K562 (cell line): ENCODE measurements around the gene INTS1. TPM values are rescaled to one million over a fixed set of nuclear protein-coding genes. Genes with fewer than 3 reads are reported as not detected.
A peak's percentile ranks its signal among the peaks of the same experiment; 100 is the strongest.

Experiments used
- ATAC-seq: fragments of 200-7000 bp; cut with Tn5 transposase; 3 replicates; pipeline ENCODE4 v1.9.1; 2020; ENCODE audit warnings: moderate library complexity
- BruUV-seq: library from RNA; stranded (reverse); fragments of 400-500 nt; replicated peaks from 2 replicates; lab custom pipeline; 2021; lab: Mats Ljungman, UMichigan
- CTCF ChIA-PET: fragments of 300-600 bp; formaldehyde crosslinking; extraction: SDS; loops from one replicate; lab custom pipeline; 2021; ENCODE audit warnings: low intra/inter-chr PET ratio; lab: Yijun Ruan, JAX
- POLR2A ChIA-PET: fragments of 300-600, 350-650 bp; sonication (Branson Sonifier 250); formaldehyde crosslinking; extraction: SDS; loops from one replicate; lab custom pipeline; 2021; ENCODE audit warnings: antibody characterized with exemption, inconsistent platforms; lab: Yijun Ruan, JAX
- DNase-seq, 4 experiments: peaks; one replicate each; pipeline versions ENCODE4 v3.0.0 to v3.0.0-alpha.2; 2011 to 2018; ENCODE audit warnings: low spot score in 3 of 4, mixed read lengths in 3 of 4; ENCODE audit errors: extremely low read depth in 1 of 4
- FAIRE-seq: peaks from 2 replicates; lab custom pipeline; 2011; peaks lifted over from hg19 to GRCh38; lab: Jason Lieb, UNC
- H2AFZ ChIP-seq: 2 replicates; pipeline ENCODE4 v1.6.0; 2011; ENCODE audit warnings: low read depth, low read length, control low read depth, inconsistent platforms
- H3K27ac ChIP-seq: fragments of 200-600 bp; 3 replicates; pipeline ENCODE4 v1.8.0; 2011; ENCODE audit warnings: low read depth, mild to moderate bottlenecking, control low read depth, inconsistent platforms, low read length, moderate library complexity, mixed read lengths; ENCODE audit errors: extremely low read depth
- H3K27me3 ChIP-seq, 2 experiments: fragments of 300-600 bp in 1 of 2; 2 replicates in 1 of 2; 3 replicates in 1 of 2; pipeline versions ENCODE4 v1.6.0 to v1.8.0; 2011; ENCODE audit warnings: inconsistent platforms in 2 of 2, low read length in 2 of 2, mild to moderate bottlenecking in 1 of 2, mixed read lengths in 1 of 2, moderate library complexity in 1 of 2; ENCODE audit not compliant: control insufficient read depth in 2 of 2, insufficient read depth in 2 of 2
- H3K36me3 ChIP-seq: fragments of 300-600 bp; 3 replicates; pipeline ENCODE4 v1.8.0; 2011; ENCODE audit warnings: mild to moderate bottlenecking, low read length, inconsistent platforms; ENCODE audit not compliant: control insufficient read depth, insufficient read depth
- H3K4me1 ChIP-seq, 2 experiments: fragments of 200-600 bp in 1 of 2; replicated peaks in 1 of 2; 2 replicates in 1 of 2; 3 replicates in 1 of 2; pipeline versions ENCODE4 v1.5.1 to v1.8.0; 2011; ENCODE audit warnings: inconsistent platforms in 2 of 2, low read length in 2 of 2, mild to moderate bottlenecking in 1 of 2, mixed read lengths in 1 of 2, moderate library complexity in 1 of 2; ENCODE audit not compliant: control insufficient read depth in 2 of 2, insufficient read depth in 2 of 2
- H3K4me2 ChIP-seq: 2 replicates; pipeline ENCODE4 v1.6.1; 2011; ENCODE audit warnings: low read length, control low read depth, inconsistent platforms, mixed read lengths; ENCODE audit not compliant: insufficient read depth
- H3K4me3 ChIP-seq: fragments of 200-600 bp; sonication (generic), shearing (Covaris generic); 2 replicates; pipeline ENCODE4 v1.5.1; 2016; ENCODE audit warnings: control low read depth, inconsistent platforms
- H3K79me2 ChIP-seq: fragments of 200-600 bp; 3 replicates; pipeline ENCODE4 v1.8.0; 2011; ENCODE audit warnings: low read length, inconsistent platforms; ENCODE audit not compliant: control insufficient read depth, insufficient read depth
- H3K9ac ChIP-seq, 2 experiments: 2 replicates each; pipeline versions ENCODE4 v1.6.0 to v1.6.1; 2011; ENCODE audit warnings: low read depth in 2 of 2, low read length in 2 of 2, control low read depth in 1 of 2, inconsistent platforms in 1 of 2, mild to moderate bottlenecking in 1 of 2, mixed read lengths in 1 of 2; ENCODE audit not compliant: insufficient read depth in 1 of 2
- H3K9me1 ChIP-seq: one replicate; pipeline ENCODE4 v1.6.0; 2011; ENCODE audit warnings: inconsistent platforms, mild to moderate bottlenecking, low read length, moderate library complexity; ENCODE audit not compliant: control insufficient read depth, insufficient read depth
- H3K9me3 ChIP-seq: replicated peaks from 2 replicates; pipeline ENCODE4 v1.5.1; 2011; ENCODE audit warnings: low read depth, low read length, inconsistent platforms; ENCODE audit not compliant: control insufficient read depth, insufficient read depth
- H4K20me1 ChIP-seq: replicated peaks from 2 replicates; pipeline ENCODE4 v1.6.1; 2011; ENCODE audit warnings: low read length, inconsistent platforms, mixed read lengths; ENCODE audit not compliant: control insufficient read depth, insufficient read depth
- BCOR ChIP-seq: fragments of 450-650 bp; IDR thresholded peaks from 2 replicates; pipeline ENCODE4 v1.6.1; 2016
- ILF3 ChIP-seq: fragments of 450-650 bp; IDR thresholded peaks from 2 replicates; pipeline ENCODE4 v1.6.1; 2018; ENCODE audit warnings: antibody characterized with exemption, mild to moderate bottlenecking, moderate library complexity, borderline replicate concordance
- JUND ChIP-seq, 2 experiments: IDR thresholded peaks; 2 replicates in 1 of 2; 3 replicates in 1 of 2; pipeline ENCODE4 v1.6.1; 2011; ENCODE audit warnings: borderline replicate concordance in 2 of 2, low read depth in 2 of 2, low read length in 2 of 2, improper control_type of control experiment in 1 of 2, missing biosample characterization in 1 of 2, missing genetic modification characterization in 1 of 2, missing genetic modification reagents in 1 of 2
- KDM1A ChIP-seq, 2 experiments: fragments of 450-650 bp; IDR thresholded peaks; 2 replicates each; pipeline ENCODE4 v1.6.1; 2016; ENCODE audit warnings: mild to moderate bottlenecking in 2 of 2
- ZKSCAN1 ChIP-seq: fragments of 150-350 bp; IDR thresholded peaks from 2 replicates; pipeline ENCODE4 v1.6.1; 2016; ENCODE audit warnings: low read depth, low read length
- ZNF121 ChIP-seq: sonication (generic); formaldehyde crosslinking; conservative IDR thresholded peaks from 2 replicates; pipeline ENCODE4 v1.8.0; 2022; ENCODE audit warnings: missing genetic modification reagents
- ZNF253 ChIP-seq: fragments of 250-450 bp; sonication (Bioruptor Pico); conservative IDR thresholded peaks from 2 replicates; pipeline ENCODE4 v1.6.1; 2021; ENCODE audit warnings: mild to moderate bottlenecking
- WGBS: fragments of 100-300 bp; shearing (Covaris generic); methylation state at CpG from one replicate; pipeline ENCODE4 v1.1.6; 2016; ENCODE audit warnings: low coverage, mixed read lengths; ENCODE audit not compliant: insufficient coverage; ENCODE audit errors: missing lambda C conversion rate; 5-methylcytosine and 5-hydroxymethylcytosine counted together
- in situ Hi-C: fragments of 300-500 bp; cut with MboI; formaldehyde crosslinking; loops from 4 replicates; pipeline ENCODE4 v1.15.0; 2018; ENCODE audit warnings: inconsistent platforms, mixed read lengths
- intact Hi-C: fragments of 100-400 bp; cut with micrococcal nuclease; formaldehyde crosslinking; loops from 2 replicates; pipeline ENCODE4 v1.14.2; 2022
- polyA plus RNA-seq, 8 experiments: library from polyadenylated mRNA; depleted of rRNA in 4 of 8; stranded (reverse) in 5 of 8; unstranded in 3 of 8; fragments of >200 nt; fragmentation: Nextera tagmentation in 2 of 8; fragmentation: Illumina TruSeq in 1 of 8; extraction: Ambion mirVana in 2 of 8; extraction: Trizol in 1 of 8; gene quantifications; 2 replicates each; pipeline versions ENCODE4 v1.2.1 to v1.2.3, GENCODE V29; 2011 to 2014; ENCODE audit warnings: inconsistent platforms in 1 of 8, missing spikeins in 1 of 8
- total RNA-seq, 7 experiments: library from RNA; depleted of rRNA in 6 of 7; stranded (reverse); fragments of >200 nt in 6 of 7; fragmentation: Illumina TruSeq in 2 of 7; extraction: Trizol in 2 of 7; gene quantifications; 2 replicates each; pipeline versions ENCODE4 v1.2.1 to v1.2.3, GENCODE V29; 2011 to 2021; ENCODE audit warnings: low replicate concordance in 1 of 7
- TF ChIP-seq, protein P1 (sequence below), 2 experiments: fragments of 450-650 bp in 1 of 2; sonication (generic) in 1 of 2; formaldehyde crosslinking in 1 of 2; IDR thresholded peaks in 1 of 2; conservative IDR thresholded peaks in 1 of 2; 2 replicates each; pipeline versions ENCODE4 v1.6.1 to v1.8.1; 2016 to 2023; ENCODE audit warnings: mild to moderate bottlenecking in 2 of 2, moderate library complexity in 2 of 2, inconsistent platforms in 1 of 2, missing genetic modification reagents in 1 of 2
- TF ChIP-seq, protein P2 (sequence below): sonication (generic); formaldehyde crosslinking; IDR thresholded peaks from 2 replicates; pipeline ENCODE4 v1.4.0; 2020; ENCODE audit warnings: mild to moderate bottlenecking, missing genetic modification reagents

The INTS1 gene
- total and polyA plus RNA-seq, 9 of the 15 experiments (the other 6 are each of a cell fraction or from before 2014, with no cell fraction given): 0.34 to 119 (median 18.5) TPM

DNA sequence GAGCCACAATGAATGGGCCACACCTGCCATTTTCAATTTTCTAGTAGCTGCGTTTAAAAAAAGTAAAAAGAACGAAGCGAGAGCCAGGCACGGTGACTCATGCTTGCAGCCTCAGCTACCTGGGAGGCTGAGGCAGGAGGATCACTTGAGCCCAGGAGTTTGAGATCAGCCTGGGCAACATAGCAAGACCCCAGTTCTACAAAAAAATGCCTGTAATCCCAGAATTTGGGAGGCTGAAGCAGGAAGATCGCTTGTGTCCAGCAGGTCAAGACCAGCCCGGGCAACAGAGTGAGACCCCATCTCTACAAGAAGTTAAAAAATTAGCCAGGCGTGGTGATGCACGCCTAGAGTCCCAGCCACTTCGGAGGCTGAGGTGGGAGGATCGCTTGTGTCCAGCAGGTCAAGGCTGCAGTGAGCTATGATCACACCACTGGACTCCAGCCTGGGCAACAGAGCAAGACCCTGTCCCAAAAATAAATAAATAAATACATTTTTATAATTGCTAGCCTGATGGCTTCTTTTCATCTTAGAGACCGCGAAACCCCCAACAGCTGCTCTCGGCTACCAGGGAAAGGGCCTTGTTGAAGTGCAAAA is 77.0 kb downstream of the INTS1 start:
- no peak overlapping the region for H3K27ac ChIP-seq
- no peaks in the 10 kb centered on the region for H3K9me3 ChIP-seq
- H3K79me2 ChIP-seq: no peaks in the 10 kb centered on the region
- no peak for FAIRE-seq
- H4K20me1 ChIP-seq: 0 out of 2 replicates have a peak, but pooled peaks cover 3% of the 10 kb centered on the region
- in situ Hi-C loops (no loop called here), intact Hi-C loops (no loop called here)
- no peak overlapping the region for H3K4me3 ChIP-seq
- peaks cover 3% of the 10 kb centered on the region for H3K9me1 ChIP-seq
- no peak overlapping the region for H3K4me2 ChIP-seq
- no peaks in the 10 kb centered on the region for H3K36me3 ChIP-seq
- WGBS: 56% methylated on average over 13 of the region's 13 CpGs
- H3K4me1 ChIP-seq: peaks cover 13 to 55% of the 10 kb centered on the region in 2 experiments; a peak in 4 of 5 replicates
- ChIA-PET POLR2A (interaction anchor here (1.0 kb wide), 1 partner anchor 30 kb away, joined by 3 read pairs; no protein-coding TSS in a partner anchor), CTCF (no interaction called here)
- no peak for ATAC-seq
- TF ChIP-seq, protein P1, sequence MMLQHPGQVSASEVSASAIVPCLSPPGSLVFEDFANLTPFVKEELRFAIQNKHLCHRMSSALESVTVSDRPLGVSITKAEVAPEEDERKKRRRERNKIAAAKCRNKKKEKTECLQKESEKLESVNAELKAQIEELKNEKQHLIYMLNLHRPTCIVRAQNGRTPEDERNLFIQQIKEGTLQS (IDR thresholded peaks at IDR 0.05): peak; percentile 29; the same call in 1 of the 2 replicates
- TF ChIP-seq, protein P1 (CRISPR knock-in tag; conservative IDR thresholded peaks at IDR 0.05): no peak
- TF ChIP-seq ZKSCAN1 (no peak), JUND (IDR thresholded peaks at IDR 0.05; ENCODE audit: borderline replicate concordance, low read depth, low read length) (no peak), JUND (tag; IDR thresholded peaks at IDR 0.05; ENCODE audit: borderline replicate concordance, low read depth, low read length) (0 out of 3 replicates have a peak, but pooled peaks have one; percentile 14), ZNF121 (peak; percentile 96), BCOR (peak; percentile 56; the same call in 1 of the 2 replicates), ILF3 (no peak), KDM1A (IDR thresholded peaks at IDR 0.05) (peak in 1 of 2 experiments; percentile 12; a peak in 1 of 4 replicates), ZNF253 (CRISPR knock-in tag) (no peak)
- TF ChIP-seq, protein P2, sequence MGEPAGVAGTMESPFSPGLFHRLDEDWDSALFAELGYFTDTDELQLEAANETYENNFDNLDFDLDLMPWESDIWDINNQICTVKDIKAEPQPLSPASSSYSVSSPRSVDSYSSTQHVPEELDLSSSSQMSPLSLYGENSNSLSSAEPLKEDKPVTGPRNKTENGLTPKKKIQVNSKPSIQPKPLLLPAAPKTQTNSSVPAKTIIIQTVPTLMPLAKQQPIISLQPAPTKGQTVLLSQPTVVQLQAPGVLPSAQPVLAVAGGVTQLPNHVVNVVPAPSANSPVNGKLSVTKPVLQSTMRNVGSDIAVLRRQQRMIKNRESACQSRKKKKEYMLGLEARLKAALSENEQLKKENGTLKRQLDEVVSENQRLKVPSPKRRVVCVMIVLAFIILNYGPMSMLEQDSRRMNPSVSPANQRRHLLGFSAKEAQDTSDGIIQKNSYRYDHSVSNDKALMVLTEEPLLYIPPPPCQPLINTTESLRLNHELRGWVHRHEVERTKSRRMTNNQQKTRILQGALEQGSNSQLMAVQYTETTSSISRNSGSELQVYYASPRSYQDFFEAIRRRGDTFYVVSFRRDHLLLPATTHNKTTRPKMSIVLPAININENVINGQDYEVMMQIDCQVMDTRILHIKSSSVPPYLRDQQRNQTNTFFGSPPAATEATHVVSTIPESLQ: no peak
- no peak for DNase-seq
- H3K27me3 ChIP-seq: no peaks in the 10 kb centered on the region
- no TSS peak for BruUV-seq
- peak overlapping the region in 1 of 2 experiments; percentile 36; a peak in 1 of 4 replicates for H3K9ac ChIP-seq
- no peak overlapping the region for H2AFZ ChIP-seq
